GOT3 (cell line): ENCODE data around the gene MACC1.
"Not testable (repeated sequence)": the region's sequence is repeated elsewhere in the genome, so short reads cannot be mapped to it uniquely, and the experiment has no call there.

Experiments used
- DNase-seq: peaks from one replicate; lab custom pipeline; 2025; ENCODE audit warnings: mixed read lengths; lab: John Stamatoyannopoulos, UW

Gene MACC1

DNA sequence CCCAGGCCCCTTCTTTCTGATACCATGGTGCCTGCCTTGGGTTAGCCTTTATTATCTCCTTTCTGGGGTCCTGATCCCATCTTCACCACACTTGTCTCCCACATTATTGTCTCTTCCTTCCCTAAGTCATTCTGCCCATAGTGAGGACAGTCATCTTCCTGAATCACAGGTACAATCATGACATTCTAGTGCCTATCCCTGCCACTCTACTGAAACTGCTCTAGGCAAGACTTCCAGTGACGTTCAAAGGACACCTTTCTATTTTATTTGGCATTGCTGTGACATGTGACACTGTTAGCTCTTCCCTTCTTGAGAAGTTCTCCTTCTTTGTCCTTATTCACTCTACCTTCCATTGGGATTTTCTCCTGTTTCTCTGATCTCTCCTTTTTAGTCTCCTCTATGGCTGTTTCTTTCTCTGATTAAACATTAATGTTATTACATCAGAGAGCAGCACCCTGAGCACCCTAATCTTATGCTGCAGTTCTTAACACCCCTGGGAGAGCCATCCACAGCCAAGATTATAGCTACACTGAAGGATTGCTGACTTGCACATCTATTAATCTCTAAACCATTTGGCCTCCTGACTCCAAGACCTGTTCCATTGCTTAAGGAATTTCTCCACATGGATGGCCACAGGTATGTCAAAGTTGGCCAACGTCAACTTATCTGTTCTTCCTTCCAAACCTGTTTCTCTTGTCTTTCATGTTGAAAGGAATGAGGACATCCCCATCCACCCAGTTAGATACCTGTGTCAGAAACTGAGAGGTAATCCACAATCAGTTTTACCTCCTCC is 10.9 kb downstream of the MACC1 start:
- DNase-seq = no peak

DNA sequence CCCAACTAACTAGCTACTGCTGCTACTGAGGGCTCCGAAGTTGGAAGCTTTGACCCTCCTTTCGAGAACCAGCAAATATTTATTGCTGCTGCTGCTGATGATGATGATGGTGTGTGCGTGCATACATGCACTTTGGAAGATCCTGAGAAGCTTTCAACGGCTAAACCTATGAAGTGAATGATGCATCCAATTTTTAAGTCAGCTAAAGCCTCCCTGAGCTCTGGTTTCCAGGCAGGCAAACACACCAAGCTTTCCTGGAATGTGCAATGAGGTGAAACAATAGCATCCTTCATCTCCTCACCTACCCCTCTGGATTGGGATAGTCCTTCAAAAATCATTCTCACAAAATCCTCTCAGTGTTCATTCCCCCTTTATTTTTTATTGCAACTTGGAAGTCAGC is 13.9 kb downstream of the MACC1 start:
- DNase-seq = no peak

- DNase-seq = no peak
Observed at GRCh38 chr7:20201380-20201779, 15.8 kb downstream of the MACC1 start.

DNA sequence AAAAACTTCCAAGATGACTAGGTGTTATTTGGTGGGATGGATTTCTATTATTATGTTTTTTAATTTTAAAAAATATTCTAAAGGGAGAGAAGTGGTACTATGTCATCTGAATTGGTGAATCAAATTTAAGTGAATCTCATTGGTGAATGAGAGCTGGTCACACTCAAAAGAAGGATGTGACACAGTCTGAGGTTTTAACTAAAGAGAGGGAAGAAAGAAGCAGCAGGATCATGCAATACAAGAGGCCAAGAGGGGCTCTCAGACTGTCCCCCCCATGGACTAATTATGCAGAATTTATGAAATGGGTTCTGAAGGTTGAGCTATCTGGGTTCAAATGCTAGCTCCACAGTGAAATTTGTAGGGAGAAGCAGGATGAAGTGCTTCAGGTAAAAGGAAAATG is 16.2 kb downstream of the MACC1 start:
- no peak for DNase-seq

- DNase-seq = no peak
Observed at GRCh38 chr7:20200361-20200760, 16.8 kb downstream of the MACC1 start.

DNA sequence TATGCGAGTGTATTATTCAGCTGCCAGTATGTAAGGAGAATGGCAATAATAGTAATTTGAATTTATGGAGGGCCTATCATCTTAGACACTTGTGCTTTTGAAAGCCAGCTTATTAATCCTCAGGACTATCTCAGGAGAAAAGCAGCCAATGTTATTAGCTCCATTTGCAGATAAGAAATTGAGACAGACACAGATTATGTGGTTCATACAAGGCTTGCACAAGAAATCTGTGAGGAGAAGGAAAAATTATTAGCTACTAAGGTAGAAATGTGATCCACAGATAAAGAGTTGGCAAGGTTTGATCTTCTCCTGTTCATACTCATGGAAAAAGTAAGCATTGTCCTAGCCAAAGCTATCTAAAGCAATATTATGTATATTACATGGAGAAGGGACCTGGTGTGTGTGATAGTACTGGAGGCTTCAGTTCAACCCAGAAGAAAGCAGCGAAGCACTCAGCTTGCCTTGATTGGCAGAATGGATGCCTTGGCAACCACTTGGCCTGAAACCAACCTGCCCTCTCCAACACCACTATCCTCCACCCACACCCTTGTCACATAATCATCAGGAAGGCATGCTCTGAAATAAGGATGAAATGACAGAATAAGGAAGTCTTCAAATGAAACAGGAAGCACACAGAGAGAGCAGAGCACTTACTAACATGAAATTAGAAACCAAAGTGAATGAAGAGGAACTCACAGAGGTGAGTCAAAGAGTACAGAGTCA is 18.0 kb downstream of the MACC1 start:
- no peak for DNase-seq

- no peak for DNase-seq
Observed at GRCh38 chr7:20198260-20198659, 18.9 kb downstream of the MACC1 start.

- no peak for DNase-seq
Observed at GRCh38 chr7:20197837-20198236, 19.3 kb downstream of the MACC1 start.

GRCh38 chr7:20197125-20197748 is 19.9 kb downstream of the MACC1 start:
- DNase-seq = no peak

DNA sequence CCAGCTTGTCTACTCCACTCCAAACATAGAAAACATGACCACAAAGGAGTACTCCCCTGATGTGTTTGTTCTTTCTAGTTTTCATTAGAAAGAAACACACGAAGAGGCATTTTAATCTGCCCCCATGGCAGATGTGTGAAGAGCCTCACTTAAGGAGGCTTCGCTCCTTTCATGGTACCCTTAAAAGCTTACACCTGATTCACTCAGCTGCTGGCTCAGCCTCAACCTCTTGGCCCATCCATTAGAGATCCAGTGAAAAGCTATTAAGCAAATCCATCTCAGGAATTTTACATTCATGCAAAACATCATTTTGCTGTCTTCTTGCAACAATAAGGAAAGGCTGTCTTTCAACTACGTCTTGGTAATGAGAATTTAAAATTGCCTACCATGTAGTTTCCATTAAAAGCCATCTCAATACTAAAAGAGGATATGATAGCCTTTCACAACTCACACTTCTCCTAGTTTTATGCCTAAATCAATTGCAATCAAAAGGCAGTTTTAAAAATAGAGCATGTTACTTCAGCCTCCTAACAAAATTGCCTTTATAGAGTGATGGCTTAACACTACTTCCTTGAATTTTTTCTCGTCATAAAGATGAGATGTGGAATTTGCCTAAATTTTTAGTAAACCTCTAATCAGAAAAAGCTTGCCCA is 22.7 kb downstream of the MACC1 start:
- DNase-seq = no peak

DNA sequence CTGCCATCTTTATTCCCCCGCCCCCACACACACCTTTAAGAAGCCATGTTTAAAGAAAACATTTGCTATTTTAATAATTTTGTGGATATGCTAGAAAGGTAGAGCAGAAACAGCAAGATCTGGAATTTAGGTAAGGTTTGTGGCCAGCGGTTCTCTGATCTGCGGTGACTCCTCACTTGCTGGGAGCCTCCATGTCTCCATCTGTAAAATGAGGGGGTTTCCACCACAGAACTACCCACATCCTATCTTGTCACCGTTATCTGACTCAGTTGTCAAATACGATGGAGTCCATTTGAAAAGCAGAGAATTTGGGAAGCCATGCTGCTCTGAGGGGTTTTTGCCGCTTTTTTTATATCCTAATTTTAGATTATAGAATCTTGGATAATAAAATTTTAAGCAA is 23.3 kb downstream of the MACC1 start:
- no peak for DNase-seq

- DNase-seq = no peak
Observed at GRCh38 chr7:20193242-20193777, 23.9 kb downstream of the MACC1 start.

DNA sequence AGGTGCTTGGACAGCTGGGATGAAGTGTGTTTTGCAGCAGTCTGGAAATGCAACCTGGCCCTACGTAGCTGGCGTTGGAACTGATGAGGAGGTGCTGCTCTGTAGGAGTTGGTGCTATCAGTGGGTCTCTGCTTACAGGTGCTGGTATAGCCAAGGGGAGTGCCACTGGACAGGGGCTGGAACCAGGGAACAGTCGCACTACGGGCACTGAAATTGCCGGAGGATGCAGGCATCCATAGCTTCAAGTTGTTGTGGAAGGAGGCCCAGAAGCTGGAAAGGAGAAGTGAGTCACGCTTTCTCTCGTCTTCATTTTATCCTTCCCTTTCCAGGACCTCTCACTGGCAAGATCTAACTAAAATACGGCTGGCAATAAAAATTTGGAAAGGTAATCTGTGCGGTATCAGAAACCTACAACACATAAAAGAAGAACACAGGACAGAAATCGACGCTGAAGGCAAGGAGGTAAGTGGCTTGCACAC is 25.8 kb downstream of the MACC1 start:
- DNase-seq = no peak

- no peak for DNase-seq
Observed at GRCh38 chr7:20190560-20191390, 26.4 kb downstream of the MACC1 start.

DNA sequence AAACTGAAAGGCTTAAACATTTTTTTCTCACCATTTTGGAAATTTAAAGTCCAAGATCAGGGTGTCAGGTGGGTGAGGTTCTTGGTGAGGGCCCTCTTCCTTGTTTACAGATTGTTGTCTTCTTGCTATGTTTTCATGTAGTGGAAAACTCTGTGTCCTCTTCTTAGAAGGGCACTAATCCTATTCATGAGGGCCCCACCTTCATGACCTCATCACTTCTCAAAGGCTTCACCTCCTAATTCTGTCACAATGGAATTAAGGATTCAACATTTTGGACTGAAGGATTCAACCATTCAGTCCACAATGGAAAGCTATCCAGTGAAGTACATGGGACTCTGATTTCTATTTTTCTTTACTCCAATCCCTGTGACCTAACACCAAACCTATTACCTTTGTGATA is 27.3 kb downstream of the MACC1 start:
- no peak for DNase-seq

- no peak for DNase-seq
Observed at GRCh38 chr7:20188567-20188966, 28.6 kb downstream of the MACC1 start.

DNA sequence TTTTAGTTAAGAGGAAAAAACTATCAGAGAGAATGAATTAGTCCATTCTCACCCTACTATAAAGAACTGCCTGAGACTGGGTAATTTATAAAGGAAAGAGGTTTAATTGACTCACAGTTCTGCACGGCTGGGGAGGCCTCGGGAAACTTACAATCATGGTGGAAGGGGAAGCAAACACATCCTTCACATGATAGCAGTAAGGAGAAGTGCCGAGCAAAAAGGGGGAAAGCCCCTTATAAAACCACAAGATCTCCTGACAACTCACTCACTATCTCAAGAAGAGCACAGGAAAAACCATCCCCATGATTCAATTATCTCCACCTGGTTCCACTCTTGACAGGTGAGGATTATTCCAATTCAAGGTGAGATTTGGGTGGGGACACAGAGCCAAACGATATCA is 29.3 kb downstream of the MACC1 start:
- not testable (repeated sequence) for DNase-seq

GRCh38 chr7:20185988-20186387 is 31.2 kb downstream of the MACC1 start:
- no peak for DNase-seq

DNA sequence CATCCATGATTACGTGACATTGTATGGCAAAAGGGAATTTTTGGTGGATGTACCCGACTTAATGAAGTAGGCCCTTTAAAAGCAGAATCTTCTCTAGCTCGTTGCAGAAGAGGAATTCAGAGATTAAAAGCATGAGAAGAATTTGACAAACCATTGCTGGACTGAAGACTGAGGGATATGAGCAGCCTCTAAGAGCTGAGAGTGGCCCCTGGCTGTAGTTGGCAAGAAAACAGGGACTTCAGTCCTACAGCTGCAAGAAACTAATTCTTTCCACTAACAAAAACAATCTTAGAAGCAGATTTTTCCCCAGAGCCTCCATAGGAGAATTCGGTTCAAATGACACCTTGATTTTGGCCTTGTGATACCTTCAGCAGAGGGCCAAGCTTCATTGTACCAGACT is 34.1 kb downstream of the MACC1 start:
- DNase-seq = no peak

- no peak for DNase-seq
Observed at GRCh38 chr7:20176578-20177242, 40.5 kb downstream of the MACC1 start.

DNA sequence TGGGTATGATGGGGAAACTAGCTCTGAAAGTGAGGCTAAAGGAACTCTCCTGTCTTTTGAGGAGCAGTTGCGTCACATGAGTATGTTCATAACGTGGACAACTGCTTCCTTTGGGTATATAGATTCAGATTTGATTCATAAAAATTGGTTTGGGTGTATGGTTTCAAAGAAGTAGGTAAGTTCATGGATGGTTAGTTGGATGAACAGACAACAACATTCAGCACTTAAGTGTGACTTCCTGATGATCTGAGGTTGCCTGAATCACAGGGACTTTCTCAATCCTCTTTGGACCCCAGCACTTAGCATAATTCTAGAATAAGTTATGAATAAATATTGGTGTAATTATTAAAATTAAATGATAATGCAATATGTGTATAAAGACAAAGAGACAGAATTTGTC is 43.4 kb downstream of the MACC1 start:
- DNase-seq = no peak
